Kidney (tissue), 14 donors: ENCODE results near the gene NXF1. TPM values are rescaled to one million over a fixed set of nuclear protein-coding genes. Genes with fewer than 3 reads are reported as not detected.

Source experiments
- DNase-seq, 5 donors: peaks; one replicate each; pipeline ENCODE4 v3.0.0-alpha.2; 2013 to 2020
- FAIRE-seq: peaks from 2 replicates; lab custom pipeline; 2012; peaks lifted over from hg19 to GRCh38; lab: Jason Lieb, UNC
- H3K27ac ChIP-seq, 2 donors: one replicate each; pipeline ENCODE4 v1.7.0; 2013; ENCODE audit warnings: low read depth in 2 of 2, low read length in 2 of 2, inconsistent platforms in 1 of 2
- H3K27me3 ChIP-seq: one replicate; pipeline ENCODE4 v1.7.1; 2013; ENCODE audit warnings: low read length, inconsistent platforms; ENCODE audit not compliant: control insufficient read depth, insufficient read depth
- H3K36me3 ChIP-seq, 3 donors: one replicate each; pipeline versions ENCODE4 v1.7.0 to v1.7.1; 2013; ENCODE audit warnings: low read length in 3 of 3, control low read depth in 1 of 3, inconsistent platforms in 1 of 3; ENCODE audit not compliant: insufficient read depth in 3 of 3, control insufficient read depth in 2 of 3
- H3K4me1 ChIP-seq, 3 donors: one replicate each; pipeline versions ENCODE4 v1.7.0 to v1.7.1; 2013; ENCODE audit warnings: low read length in 3 of 3, inconsistent platforms in 1 of 3, low read depth in 1 of 3; ENCODE audit not compliant: control insufficient read depth in 2 of 3, insufficient read depth in 2 of 3
- H3K4me3 ChIP-seq, 3 donors: one replicate each; pipeline versions ENCODE4 v1.7.0 to v1.8.1; 2013; ENCODE audit warnings: low read length in 3 of 3, control low read depth in 1 of 3, inconsistent platforms in 1 of 3
- H3K9ac ChIP-seq, 3 donors: one replicate each; pipeline versions ENCODE4 v1.7.0 to v1.7.1; 2013; ENCODE audit warnings: low read length in 3 of 3, control low read depth in 1 of 3, inconsistent platforms in 1 of 3
- H3K9me3 ChIP-seq, 3 donors: one replicate each; pipeline versions ENCODE4 v1.7.0 to v1.7.1; 2013; ENCODE audit warnings: low read length in 3 of 3, control low read depth in 1 of 3, inconsistent platforms in 1 of 3; ENCODE audit not compliant: control insufficient read depth in 2 of 3, insufficient read depth in 1 of 3
- CTCF ChIP-seq: IDR thresholded peaks from 3 replicates; pipeline ENCODE4 v1.5.1; 2012; ENCODE audit warnings: mild to moderate bottlenecking, moderate library complexity, borderline replicate concordance; ENCODE audit not compliant: insufficient read depth; ENCODE audit errors: extremely low read depth
- intact Hi-C: fragments of 100-400 bp; cut with DNase I; formaldehyde crosslinking; loops from one replicate; pipeline ENCODE4 v1.11.1; 2022
- polyA plus RNA-seq: library from polyadenylated mRNA; stranded (reverse); fragments of 350-450 nt; fragmentation: Illumina TruSeq; extraction: RNeasy Lipid Tissue Mini Kit (QIAGEN cat#74804); gene quantifications from one replicate; pipeline ENCODE4 v1.2.3, GENCODE V29; 2014; ENCODE audit warnings: low read depth, low replicate concordance; ENCODE audit not compliant: insufficient read depth
- total RNA-seq: library from RNA; stranded (reverse); fragmentation: NEBNext Ultra II Directional; extraction: Animal tissue kit (Norgen Biotek cat#: 25700); gene quantifications from one replicate; pipeline ENCODE4 v1.2.1, GENCODE V29; 2021
- donor health status: control.
- donor health status: control.
- donor health status: control.
- donor health status: control.
- donor health status: control.
- donor health status: DM: yes; HTN: yes; CAD: no.
- donor health status: Normal renal cell carcinoma (clear cell type).

The NXF1 gene
- total and polyA plus RNA-seq, 2 donors from 2014 or later: 70.7 to 83.8 TPM

- H3K27ac ChIP-seq: no peak overlapping the region
- H3K4me3 ChIP-seq: no peak overlapping the region
- no peak overlapping the region for H3K9ac ChIP-seq
- DNase-seq: peak in 1 of 5 donors; percentile 70
- no peaks in the 10 kb centered on the region for H3K27me3 ChIP-seq
- intact Hi-C loops: no loop called here
- peaks cover 17 to 77% (median 58%) of the 10 kb centered on the region in 3 donors for H3K36me3 ChIP-seq
- no peak for FAIRE-seq
- no peaks in the 10 kb centered on the region for H3K9me3 ChIP-seq
- H3K4me1 ChIP-seq: peaks cover 0 to 8% (median 8%) of the 10 kb centered on the region in 3 donors
- TF ChIP-seq CTCF: no peak
Measured at GRCh38 chr11:62799486-62799885, 5.8 kb downstream of the NXF1 start.

GRCh38 chr11:62796281-62796680, 9.0 kb downstream of the NXF1 start:
- Histone ChIP-seq H3K9ac (no peak overlapping the region), H3K36me3 (peaks cover 12 to 74% (median 47%) of the 10 kb centered on the region in 3 donors), H3K27ac (no peak overlapping the region), H3K4me1 (peaks cover 0 to 8% (median 5%) of the 10 kb centered on the region in 3 donors), H3K9me3 (no peaks in the 10 kb centered on the region), H3K4me3 (no peak overlapping the region), H3K27me3 (no peaks in the 10 kb centered on the region)
- intact Hi-C loops: no loop called here
- no peak for DNase-seq
- no peak for TF ChIP-seq CTCF
- FAIRE-seq: no peak

GRCh38 chr11:62794201-62794775, 11.0 kb downstream of the NXF1 start:
- Histone ChIP-seq H3K36me3 (peaks cover 8 to 60% (median 37%) of the 10 kb centered on the region in 3 donors), H3K9me3 (no peaks in the 10 kb centered on the region), H3K4me1 (peaks cover 0 to 10% (median 8%) of the 10 kb centered on the region in 3 donors), H3K9ac (no peak overlapping the region), H3K27me3 (no peaks in the 10 kb centered on the region), H3K4me3 (no peak overlapping the region), H3K27ac (no peak overlapping the region)
- TF ChIP-seq CTCF: no peak
- intact Hi-C loops: no loop called here
- DNase-seq (peak in 1 of 5 donors; percentile 25), FAIRE-seq (no peak)
